Measurements from ENCODE around the gene CTNNA1. TPM values are rescaled to one million over a fixed set of nuclear protein-coding genes. Genes with fewer than 3 reads are reported as not detected.

CTNNA1 gene
- total and polyA plus RNA-seq, 9 of the 15 experiments (the other 6 are each of a cell fraction or from before 2014, with no cell fraction given): 29.6 to 117 (median 89.1) TPM

DNA sequence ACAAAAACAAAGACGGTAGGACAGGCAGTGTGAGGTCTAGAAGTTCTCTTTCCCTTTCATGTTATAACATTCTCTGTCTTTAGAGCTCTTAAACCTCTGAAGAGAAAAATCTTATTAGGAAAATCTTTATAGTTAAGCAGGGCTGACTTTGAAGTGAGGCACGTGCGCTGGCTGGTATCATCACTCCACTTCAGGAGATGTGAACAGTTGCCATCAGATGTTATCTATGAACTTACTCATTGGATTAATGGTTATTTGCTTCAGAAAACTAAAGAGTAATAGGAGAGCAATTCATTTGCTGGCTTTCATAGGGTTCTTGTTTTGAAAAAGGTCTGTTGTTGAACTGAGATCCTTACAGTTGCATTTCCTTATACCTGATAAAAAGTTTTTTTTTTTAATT, 96.2 kb downstream of the CTNNA1 start:
- FAIRE-seq: no peak
- H3K79me2 ChIP-seq (ENCODE audit: control insufficient read depth, insufficient read depth, low read length): no peaks in the 10 kb centered on the region
- no peaks in the 10 kb centered on the region for H4K20me1 ChIP-seq (replicated peaks; ENCODE audit: control insufficient read depth, insufficient read depth, low read length)
- no peaks in the 10 kb centered on the region for H3K27me3 ChIP-seq (ENCODE audit: control insufficient read depth in 2 of 2, insufficient read depth in 2 of 2, low read length in 2 of 2)
- H3K36me3 ChIP-seq (ENCODE audit: control insufficient read depth, insufficient read depth, low read length): no peaks in the 10 kb centered on the region
- no peak overlapping the region for H3K4me3 ChIP-seq
- no TSS peak for BruUV-seq (replicated peaks)
- in situ Hi-C loops (cut with MboI) (no loop called here), intact Hi-C loops (cut with micrococcal nuclease) (no loop called here)
- no peaks in the 10 kb centered on the region for H3K9me1 ChIP-seq (ENCODE audit: control insufficient read depth, insufficient read depth, low read length)
- DNase-seq (ENCODE audit: extremely low read depth in 1 of 4, low spot score in 3 of 4): no peak
- no peaks in the 10 kb centered on the region for H3K4me1 ChIP-seq (replicated peaks in 1 of 2; ENCODE audit: control insufficient read depth in 2 of 2, insufficient read depth in 2 of 2, low read length in 2 of 2)
- TF ChIP-seq HSF4 (CRISPR knock-in tag; IDR thresholded peaks at IDR 0.05; ENCODE audit: borderline replicate concordance) (no peak), FOXJ2 (tag; IDR thresholded peaks at IDR 0.05) (no peak), ZNF124 (CRISPR knock-in tag; IDR thresholded peaks at IDR 0.05) (no peak)
- no peak for ATAC-seq
- POLR2A ChIA-PET: no interaction called here
- CTCF ChIA-PET (ENCODE audit: low intra/inter-chr PET ratio): no interaction called here
- no peaks in the 10 kb centered on the region for H3K9me3 ChIP-seq (replicated peaks; ENCODE audit: control insufficient read depth, insufficient read depth, low read depth, low read length)
- no peak overlapping the region for H3K9ac ChIP-seq (ENCODE audit: insufficient read depth in 1 of 2, low read depth in 2 of 2, low read length in 2 of 2)
- no peak overlapping the region for H3K4me2 ChIP-seq (ENCODE audit: insufficient read depth, low read length)
- WGBS (ENCODE audit: insufficient coverage, low coverage, missing lambda C conversion rate): 6% methylated on average over 3 of the region's 3 CpGs
- no peak overlapping the region for H3K27ac ChIP-seq (ENCODE audit: extremely low read depth, low read depth, low read length)
- no peak overlapping the region for H2AFZ ChIP-seq (ENCODE audit: low read depth, low read length)

DNA sequence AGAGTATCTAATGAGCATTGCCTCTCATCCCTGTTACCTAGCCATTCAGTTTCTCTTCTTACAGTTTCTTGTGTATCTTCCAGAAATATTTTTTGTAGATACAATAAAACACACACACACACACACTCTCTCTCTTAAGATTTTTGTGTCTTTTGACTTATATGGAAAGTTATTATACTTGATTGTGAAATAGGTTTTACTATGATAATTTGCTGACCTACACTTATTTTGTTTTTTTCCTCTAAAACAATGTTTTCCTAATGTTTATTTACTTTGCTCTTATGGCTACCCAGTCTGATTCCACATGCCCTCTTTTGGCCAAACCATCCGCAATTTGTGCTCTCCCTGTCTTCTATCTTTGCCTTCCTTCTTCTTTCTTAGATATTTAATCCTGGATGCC, 96.7 kb downstream of the CTNNA1 start:
- Histone ChIP-seq H3K79me2 (ENCODE audit: control insufficient read depth, insufficient read depth, low read length) (no peaks in the 10 kb centered on the region), H3K27ac (ENCODE audit: extremely low read depth, low read depth, low read length) (no peak overlapping the region), H4K20me1 (replicated peaks; ENCODE audit: control insufficient read depth, insufficient read depth, low read length) (no peaks in the 10 kb centered on the region), H3K4me2 (ENCODE audit: insufficient read depth, low read length) (no peak overlapping the region), H3K36me3 (ENCODE audit: control insufficient read depth, insufficient read depth, low read length) (no peaks in the 10 kb centered on the region), H3K9me1 (ENCODE audit: control insufficient read depth, insufficient read depth, low read length) (no peaks in the 10 kb centered on the region), H2AFZ (ENCODE audit: low read depth, low read length) (no peak overlapping the region), H3K27me3 (ENCODE audit: control insufficient read depth in 2 of 2, insufficient read depth in 2 of 2, low read length in 2 of 2) (no peaks in the 10 kb centered on the region), H3K4me1 (replicated peaks in 1 of 2; ENCODE audit: control insufficient read depth in 2 of 2, insufficient read depth in 2 of 2, low read length in 2 of 2) (no peaks in the 10 kb centered on the region), H3K4me3 (no peak overlapping the region), H3K9me3 (replicated peaks; ENCODE audit: control insufficient read depth, insufficient read depth, low read depth, low read length) (no peaks in the 10 kb centered on the region), H3K9ac (ENCODE audit: insufficient read depth in 1 of 2, low read depth in 2 of 2, low read length in 2 of 2) (no peak overlapping the region)
- intact Hi-C loops (cut with micrococcal nuclease): no loop called here
- BruUV-seq (replicated peaks): no TSS peak
- ATAC-seq (no peak), FAIRE-seq (no peak), DNase-seq (ENCODE audit: extremely low read depth in 1 of 4, low spot score in 3 of 4) (no peak)
- 79% methylated on average over 1 of the region's 1 CpG for WGBS (ENCODE audit: insufficient coverage, low coverage, missing lambda C conversion rate)
- no peak for TF ChIP-seq JUNB (CRISPR knock-in tag; conservative IDR thresholded peaks at IDR 0.05)
- peak; percentile 56; the same call in 1 of the 2 replicates for TF ChIP-seq MAFF (IDR thresholded peaks at IDR 0.05; ENCODE audit: low read length)
- TF ChIP-seq KLF1 (tag; IDR thresholded peaks at IDR 0.05): no peak
- TF ChIP-seq ZNF316 (IDR thresholded peaks at IDR 0.05): peak; percentile 90
- TF ChIP-seq, protein P1, sequence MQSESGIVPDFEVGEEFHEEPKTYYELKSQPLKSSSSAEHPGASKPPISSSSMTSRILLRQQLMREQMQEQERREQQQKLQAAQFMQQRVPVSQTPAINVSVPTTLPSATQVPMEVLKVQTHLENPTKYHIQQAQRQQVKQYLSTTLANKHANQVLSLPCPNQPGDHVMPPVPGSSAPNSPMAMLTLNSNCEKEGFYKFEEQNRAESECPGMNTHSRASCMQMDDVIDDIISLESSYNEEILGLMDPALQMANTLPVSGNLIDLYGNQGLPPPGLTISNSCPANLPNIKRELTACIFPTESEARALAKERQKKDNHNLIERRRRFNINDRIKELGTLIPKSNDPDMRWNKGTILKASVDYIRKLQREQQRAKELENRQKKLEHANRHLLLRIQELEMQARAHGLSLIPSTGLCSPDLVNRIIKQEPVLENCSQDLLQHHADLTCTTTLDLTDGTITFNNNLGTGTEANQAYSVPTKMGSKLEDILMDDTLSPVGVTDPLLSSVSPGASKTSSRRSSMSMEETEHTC (IDR thresholded peaks at IDR 0.05): no peak
- TF ChIP-seq MAFG (tag; conservative IDR thresholded peaks at IDR 0.05): peak; percentile 62
- peak; percentile 30; the same call in 1 of the 2 replicates for TF ChIP-seq MAFK (IDR thresholded peaks at IDR 0.05; ENCODE audit: low read length)
- no peak for TF ChIP-seq CXXC5 (CRISPR knock-in tag; IDR thresholded peaks at IDR 0.05)
- no peak for TF ChIP-seq EP400 (IDR thresholded peaks at IDR 0.05)
- no peak for TF ChIP-seq MCM7 (IDR thresholded peaks at IDR 0.05)
- 0 out of 2 replicates have a peak, but pooled peaks have one; percentile 17 for TF ChIP-seq CEBPB (tag; IDR thresholded peaks at IDR 0.05)
- TF ChIP-seq C11orf30 (IDR thresholded peaks at IDR 0.05; ENCODE audit: low read depth): peak; percentile 72
- TF ChIP-seq, protein P2, sequence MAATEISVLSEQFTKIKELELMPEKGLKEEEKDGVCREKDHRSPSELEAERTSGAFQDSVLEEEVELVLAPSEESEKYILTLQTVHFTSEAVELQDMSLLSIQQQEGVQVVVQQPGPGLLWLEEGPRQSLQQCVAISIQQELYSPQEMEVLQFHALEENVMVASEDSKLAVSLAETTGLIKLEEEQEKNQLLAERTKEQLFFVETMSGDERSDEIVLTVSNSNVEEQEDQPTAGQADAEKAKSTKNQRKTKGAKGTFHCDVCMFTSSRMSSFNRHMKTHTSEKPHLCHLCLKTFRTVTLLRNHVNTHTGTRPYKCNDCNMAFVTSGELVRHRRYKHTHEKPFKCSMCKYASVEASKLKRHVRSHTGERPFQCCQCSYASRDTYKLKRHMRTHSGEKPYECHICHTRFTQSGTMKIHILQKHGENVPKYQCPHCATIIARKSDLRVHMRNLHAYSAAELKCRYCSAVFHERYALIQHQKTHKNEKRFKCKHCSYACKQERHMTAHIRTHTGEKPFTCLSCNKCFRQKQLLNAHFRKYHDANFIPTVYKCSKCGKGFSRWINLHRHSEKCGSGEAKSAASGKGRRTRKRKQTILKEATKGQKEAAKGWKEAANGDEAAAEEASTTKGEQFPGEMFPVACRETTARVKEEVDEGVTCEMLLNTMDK (IDR thresholded peaks at IDR 0.05; ENCODE audit: borderline replicate concordance, insufficient read depth, low read depth, low read length, poor library complexity, severe bottlenecking): no peak
- in situ Hi-C loops (cut with MboI): no loop called here
- POLR2A ChIA-PET: no interaction called here
- CTCF ChIA-PET (ENCODE audit: low intra/inter-chr PET ratio): no interaction called here

Measured in K562 (cell line).